Hepatocyte (in vitro differentiated cells): Measurements from ENCODE around the gene BLACAT1.

Source experiments
- CTCF ChIP-seq: fragments of 200-600 bp; sonication (generic); IDR thresholded peaks from 2 replicates; pipeline ENCODE4 v1.5.1; 2016; ENCODE audit warnings: antibody characterized with exemption, mild to moderate bottlenecking; ENCODE audit not compliant: poor library complexity
- EZH2 ChIP-seq: fragments of 200-600 bp; sonication (generic); IDR thresholded peaks from 2 replicates; pipeline ENCODE4 v1.6.1; 2016; ENCODE audit warnings: antibody characterized with exemption, mild to moderate bottlenecking, borderline replicate concordance

- no peak for TF ChIP-seq EZH2
- no peak for TF ChIP-seq CTCF
These were observed 5.9 kb downstream of the BLACAT1 start for GRCh38 chr1:205449750-205450443.
